ENCODE results near the gene RANBP3L. TPM values are rescaled to one million over a fixed set of nuclear protein-coding genes. Genes with fewer than 3 reads are reported as not detected.
"Not testable (repeated sequence)": the region's sequence is repeated elsewhere in the genome, so short reads cannot be mapped to it uniquely, and the experiment has no call there.

The RANBP3L gene
- total RNA-seq, 1 experiment from 2014 or later, result 0.20 TPM

DNA sequence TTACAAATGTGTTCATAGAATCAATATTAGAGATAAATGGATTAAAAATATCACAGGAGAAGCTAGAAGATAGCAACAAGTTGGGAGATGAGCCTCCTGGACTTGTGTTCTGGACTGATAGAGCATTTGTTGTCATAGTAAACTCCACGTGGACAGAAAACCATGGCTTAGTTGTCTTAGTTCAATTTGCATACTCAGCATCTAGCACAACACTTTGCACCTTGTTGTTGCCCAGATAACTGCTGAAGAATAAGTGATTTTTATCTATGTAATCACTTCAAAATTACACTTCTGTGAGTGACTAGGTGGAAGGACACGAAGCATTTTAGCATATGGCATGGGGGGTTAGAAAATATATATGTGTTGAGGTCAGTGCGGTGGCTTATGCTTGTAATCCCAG, 4.0 kb downstream of the RANBP3L start:
- no peak for TF ChIP-seq CTCF (IDR thresholded peaks at IDR 0.05; ENCODE audit: insufficient read depth in 1 of 2, low read depth in 1 of 2, low read length in 1 of 2, severe bottlenecking in 1 of 2, unreplicated experiment in 1 of 2)
- Mint-ChIP-seq H3K27me3 (ENCODE audit: insufficient read depth, unreplicated experiment) (no peaks in the 10 kb centered on the region), H3K9me3 (ENCODE audit: unreplicated experiment) (no peaks in the 10 kb centered on the region), H3K27ac (ENCODE audit: unreplicated experiment) (no peak overlapping the region), H3K36me3 (ENCODE audit: insufficient read depth, unreplicated experiment) (no peaks in the 10 kb centered on the region), H3K4me3 (ENCODE audit: unreplicated experiment) (no peak overlapping the region), H3K4me1 (ENCODE audit: low read depth, unreplicated experiment) (no peaks in the 10 kb centered on the region)
- no peak for DNase-seq
- peaks cover 11% of the 10 kb centered on the region; the same call in 1 of the 2 replicates for H3K4me1 ChIP-seq
- H3K9me3 ChIP-seq, result no peaks in the 10 kb centered on the region; the same call in none of the 2 replicates
- intact Hi-C loops (cut with micrococcal nuclease; ENCODE audit: unreplicated experiment), result no loop called here
- H3K27me3 ChIP-seq (replicated peaks; ENCODE audit: control insufficient read depth, insufficient read depth, low read length), result no peaks in the 10 kb centered on the region
- BruUV-seq (replicated peaks), result no TSS peak
- ChIA-PET CTCF (no interaction called here), POLR2A (no interaction called here)
- no peak overlapping the region for H3K4me3 ChIP-seq (ENCODE audit: low read depth, low read length)
- no peaks in the 10 kb centered on the region for H3K36me3 ChIP-seq (ENCODE audit: control insufficient read depth, insufficient read depth, low read length)

DNA sequence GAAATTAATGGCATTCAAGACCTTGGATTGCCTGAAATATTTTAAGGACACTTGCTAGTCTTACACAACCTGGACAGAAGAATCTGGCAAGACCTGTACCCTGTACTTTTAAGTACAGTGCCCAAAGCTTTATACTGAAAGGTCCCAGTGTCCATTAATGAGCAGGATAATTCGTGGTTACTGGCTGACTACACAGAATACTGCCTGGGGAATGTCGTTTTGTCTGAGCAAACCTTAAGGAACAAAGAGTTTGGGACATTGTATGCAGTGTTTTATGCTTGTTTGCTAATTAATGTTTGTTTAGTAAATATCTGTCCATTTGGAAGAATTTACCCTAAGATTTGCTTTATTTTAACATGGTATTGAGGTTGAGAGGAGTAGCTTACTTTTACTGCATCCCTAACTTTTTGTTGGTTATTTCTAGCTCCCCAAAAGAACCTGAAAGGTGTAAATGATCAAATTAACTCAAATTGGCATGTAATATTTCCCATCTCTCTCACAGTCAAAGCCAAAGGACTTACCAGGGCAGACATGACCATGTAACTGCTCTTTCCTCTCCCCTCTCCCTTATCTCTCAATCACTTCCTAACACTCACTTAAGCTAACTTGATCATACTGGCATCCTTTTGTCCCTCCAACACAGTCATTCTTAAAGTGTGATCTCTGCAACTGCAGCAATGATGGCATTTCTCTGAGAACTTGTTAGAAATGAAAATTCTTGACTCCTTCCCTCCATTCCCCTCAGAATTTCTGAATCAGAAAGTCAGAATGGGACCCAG, 15.7 kb downstream of the RANBP3L start:
- BruUV-seq (replicated peaks), result no TSS peak
- no peak overlapping the region for H3K27ac Mint-ChIP-seq (ENCODE audit: unreplicated experiment)
- Histone ChIP-seq H3K36me3 (ENCODE audit: control insufficient read depth, insufficient read depth, low read length) (no peaks in the 10 kb centered on the region), H3K27me3 (replicated peaks; ENCODE audit: control insufficient read depth, insufficient read depth, low read length) (no peaks in the 10 kb centered on the region), H3K4me1 (no peaks in the 10 kb centered on the region), H3K9me3 (peaks cover 4% of the 10 kb centered on the region; the same call in 1 of the 2 replicates), H3K4me3 (ENCODE audit: low read depth, low read length) (no peak overlapping the region)
- H3K27me3 Mint-ChIP-seq (ENCODE audit: insufficient read depth, unreplicated experiment), result no peaks in the 10 kb centered on the region
- intact Hi-C loops (cut with micrococcal nuclease; ENCODE audit: unreplicated experiment), result no loop called here
- H3K36me3 Mint-ChIP-seq (ENCODE audit: insufficient read depth, unreplicated experiment), result no peaks in the 10 kb centered on the region
- DNase-seq, result no peak
- H3K4me1 Mint-ChIP-seq (ENCODE audit: low read depth, unreplicated experiment), result peaks cover 7% of the 10 kb centered on the region
- TF ChIP-seq CTCF (IDR thresholded peaks at IDR 0.05; ENCODE audit: insufficient read depth in 1 of 2, low read depth in 1 of 2, low read length in 1 of 2, severe bottlenecking in 1 of 2, unreplicated experiment in 1 of 2), result no peak
- H3K4me3 Mint-ChIP-seq (ENCODE audit: unreplicated experiment), result no peak overlapping the region
- no peaks in the 10 kb centered on the region for H3K9me3 Mint-ChIP-seq (ENCODE audit: unreplicated experiment)
- ChIA-PET POLR2A (no interaction called here), CTCF (interaction anchor here (0.6 kb wide), 1 partner anchor 44 kb away, joined by 4 read pairs; the partner anchor contains the start of gene NADK2)

GRCh38 chr5:36283775-36284174, 17.9 kb downstream of the RANBP3L start:
- DNase-seq; H3K9me3 Mint-ChIP-seq (ENCODE audit: unreplicated experiment); H3K27me3 ChIP-seq (replicated peaks; ENCODE audit: control insufficient read depth, insufficient read depth, low read length); H3K4me3 ChIP-seq (ENCODE audit: low read depth, low read length); POLR2A ChIA-PET; H3K4me3 Mint-ChIP-seq (ENCODE audit: unreplicated experiment); CTCF ChIA-PET; intact Hi-C loops (cut with micrococcal nuclease; ENCODE audit: unreplicated experiment); H3K36me3 ChIP-seq (ENCODE audit: control insufficient read depth, insufficient read depth, low read length); H3K4me1 Mint-ChIP-seq (ENCODE audit: low read depth, unreplicated experiment); H3K36me3 Mint-ChIP-seq (ENCODE audit: insufficient read depth, unreplicated experiment); H3K4me1 ChIP-seq; H3K9me3 ChIP-seq; BruUV-seq (replicated peaks); H3K27me3 Mint-ChIP-seq (ENCODE audit: insufficient read depth, unreplicated experiment); H3K27ac Mint-ChIP-seq (ENCODE audit: unreplicated experiment): not testable (repeated sequence)

All from Caco-2 (cell line).